GM21423 (cell line): ENCODE results near the gene C1orf105.

Experiments
- ATAC-seq: cut with Tn5 transposase; IDR thresholded peaks from one replicate; pipeline ENCODE4 v1.9.1; 2021; ENCODE audit warnings: mild to moderate bottlenecking, moderate library complexity; ENCODE audit not compliant: unreplicated experiment

C1orf105 gene

DNA sequence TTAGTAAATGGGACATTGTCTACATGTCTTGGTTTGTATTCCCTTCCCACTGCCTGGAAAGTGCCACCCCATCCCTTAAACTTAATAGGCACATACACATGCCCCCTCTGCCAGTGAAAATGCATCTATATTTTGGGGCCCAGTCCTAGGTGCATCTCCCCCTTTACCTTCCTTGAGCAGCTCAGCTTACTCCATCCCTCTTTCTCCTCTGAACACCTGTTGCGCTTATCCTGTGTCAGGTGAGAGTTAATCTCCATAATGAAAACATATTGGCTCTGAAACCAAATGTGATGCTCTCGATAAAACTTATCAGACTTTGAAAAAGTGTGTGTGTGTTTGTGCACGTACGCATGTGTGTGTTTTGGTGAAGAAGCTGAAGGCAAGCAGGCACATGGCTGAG, 97.1 kb downstream of the C1orf105 start:
- no peak for ATAC-seq
